ENCODE data around the gene PLCXD3. TPM values are rescaled to one million over a fixed set of nuclear protein-coding genes. Genes with fewer than 3 reads are reported as not detected.

Gene PLCXD3
- total RNA-seq, 1 experiment from 2014 or later = 5.0 TPM

- Histone ChIP-seq H3K27me3 (ENCODE audit: low read length) (no peaks in the 10 kb centered on the region), H3F3A (ENCODE audit: low read length, unreplicated experiment) (no peaks in the 10 kb centered on the region), H3K36me3 (ENCODE audit: low read depth, low read length) (no peaks in the 10 kb centered on the region), H3K9me3 (ENCODE audit: low read length) (no peaks in the 10 kb centered on the region), H3K9ac (ENCODE audit: low read length) (no peak overlapping the region), H3K4me1 (ENCODE audit: insufficient read depth, low read length) (peaks cover 6% of the 10 kb centered on the region; the same call in 1 of the 2 replicates), H2AFZ (ENCODE audit: low read length) (no peak overlapping the region), H3K4me2 (ENCODE audit: low read length) (no peak overlapping the region), H3K79me2 (ENCODE audit: low read length) (no peaks in the 10 kb centered on the region), H3K4me3 (ENCODE audit: low read length) (no peak overlapping the region), H4K20me1 (ENCODE audit: low read length) (no peaks in the 10 kb centered on the region), H3K27ac (ENCODE audit: low read length) (no peak overlapping the region), H3K9me2 (replicated peaks; ENCODE audit: low read length) (no peaks in the 10 kb centered on the region)
- CTCF ChIA-PET = no interaction called here
- ATAC-seq (no peak), DNase-seq (no peak)
- POLR2A ChIA-PET (ENCODE audit: unreplicated experiment) = no interaction called here
- TF ChIP-seq CTCF (conservative IDR thresholded peaks at IDR 0.05; ENCODE audit: low read depth, low read length) = no peak
- TF ChIP-seq EZH2 (IDR thresholded peaks at IDR 0.05; ENCODE audit: low read length, unreplicated experiment) = no peak
- no peak for TF ChIP-seq EZH2phosphoT487 (IDR thresholded peaks at IDR 0.05; ENCODE audit: borderline replicate concordance, low read length)
- BruUV-seq (replicated peaks) = no TSS peak
- intact Hi-C loops (cut with micrococcal nuclease) = loop anchor here (10.0 kb wide), 1 partner anchor 52 kb away; no protein-coding TSS in a partner anchor
Observed at GRCh38 chr5:41452506-41452905, 57.9 kb downstream of the PLCXD3 start.

DNA sequence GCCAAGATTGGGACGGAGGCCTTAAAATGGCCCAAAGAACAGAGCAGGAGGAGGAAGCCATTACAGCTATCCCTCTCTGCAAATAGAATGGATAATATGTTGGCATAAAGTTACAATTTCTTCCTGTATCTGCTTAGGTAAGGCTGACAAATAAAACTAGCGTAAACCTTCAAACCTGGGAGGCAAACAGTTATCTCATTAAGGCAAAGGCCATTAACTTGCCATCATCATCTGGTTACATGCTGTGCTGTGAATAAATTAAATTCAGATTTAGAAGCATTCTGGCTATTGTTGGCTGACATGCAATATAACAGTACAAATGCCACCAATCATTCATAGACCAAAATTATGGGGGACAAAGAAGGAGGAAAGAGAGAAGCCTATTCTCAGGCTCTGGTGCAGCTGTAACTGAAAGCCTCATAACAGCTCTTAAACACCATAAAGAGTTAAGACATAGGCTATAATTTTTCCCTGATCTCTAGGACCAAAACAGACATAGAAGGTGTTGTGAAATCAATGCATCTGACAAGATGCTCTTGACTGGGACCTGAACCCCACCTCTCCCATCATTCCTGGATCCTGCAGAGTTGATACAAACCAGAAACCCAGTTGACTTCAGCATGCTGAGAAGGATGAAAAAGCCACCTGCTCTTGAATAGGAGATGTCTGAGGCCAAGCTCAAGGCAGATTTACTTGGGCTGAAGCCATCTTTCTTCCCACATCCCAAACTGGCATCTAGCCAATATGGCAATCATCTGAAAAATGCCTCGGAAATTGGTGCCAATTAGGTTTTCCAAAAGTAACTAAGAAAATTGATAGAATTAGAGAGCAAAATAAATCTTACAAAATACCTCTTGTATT is 62.5 kb downstream of the PLCXD3 start:
- POLR2A ChIA-PET (ENCODE audit: unreplicated experiment) = no interaction called here
- intact Hi-C loops (cut with micrococcal nuclease) = no loop called here

More for the DNA sequence above, 62.5 kb downstream of the PLCXD3 start:
- H3K9ac ChIP-seq (ENCODE audit: low read length) = no peak overlapping the region
- H3K36me3 ChIP-seq (ENCODE audit: low read depth, low read length) = no peaks in the 10 kb centered on the region
- no peaks in the 10 kb centered on the region for H3F3A ChIP-seq (ENCODE audit: low read length, unreplicated experiment)
- CTCF ChIA-PET = no interaction called here
- H3K4me3 ChIP-seq (ENCODE audit: low read length) = no peak overlapping the region
- H2AFZ ChIP-seq (ENCODE audit: low read length) = no peak overlapping the region
- no peaks in the 10 kb centered on the region for H3K27me3 ChIP-seq (ENCODE audit: low read length)
- no peak for DNase-seq
- H3K9me2 ChIP-seq (replicated peaks; ENCODE audit: low read length) = no peaks in the 10 kb centered on the region
- ATAC-seq = no peak
- TF ChIP-seq CTCF (conservative IDR thresholded peaks at IDR 0.05; ENCODE audit: low read depth, low read length) = no peak
- no peak for TF ChIP-seq EZH2phosphoT487 (IDR thresholded peaks at IDR 0.05; ENCODE audit: borderline replicate concordance, low read length)
- no peak for TF ChIP-seq EZH2 (IDR thresholded peaks at IDR 0.05; ENCODE audit: low read length, unreplicated experiment)
- H4K20me1 ChIP-seq (ENCODE audit: low read length) = no peaks in the 10 kb centered on the region
- no TSS peak for BruUV-seq (replicated peaks)
- no peaks in the 10 kb centered on the region for H3K4me1 ChIP-seq (ENCODE audit: insufficient read depth, low read length)
- no peaks in the 10 kb centered on the region for H3K9me3 ChIP-seq (ENCODE audit: low read length)
- H3K4me2 ChIP-seq (ENCODE audit: low read length) = no peak overlapping the region
- H3K27ac ChIP-seq (ENCODE audit: low read length) = no peak overlapping the region
- no peaks in the 10 kb centered on the region for H3K79me2 ChIP-seq (ENCODE audit: low read length)
